Measurements from ENCODE around the gene RPL21.
A peak's percentile ranks its signal among the peaks of the same experiment; 100 is the strongest.

RPL21 gene

DNA sequence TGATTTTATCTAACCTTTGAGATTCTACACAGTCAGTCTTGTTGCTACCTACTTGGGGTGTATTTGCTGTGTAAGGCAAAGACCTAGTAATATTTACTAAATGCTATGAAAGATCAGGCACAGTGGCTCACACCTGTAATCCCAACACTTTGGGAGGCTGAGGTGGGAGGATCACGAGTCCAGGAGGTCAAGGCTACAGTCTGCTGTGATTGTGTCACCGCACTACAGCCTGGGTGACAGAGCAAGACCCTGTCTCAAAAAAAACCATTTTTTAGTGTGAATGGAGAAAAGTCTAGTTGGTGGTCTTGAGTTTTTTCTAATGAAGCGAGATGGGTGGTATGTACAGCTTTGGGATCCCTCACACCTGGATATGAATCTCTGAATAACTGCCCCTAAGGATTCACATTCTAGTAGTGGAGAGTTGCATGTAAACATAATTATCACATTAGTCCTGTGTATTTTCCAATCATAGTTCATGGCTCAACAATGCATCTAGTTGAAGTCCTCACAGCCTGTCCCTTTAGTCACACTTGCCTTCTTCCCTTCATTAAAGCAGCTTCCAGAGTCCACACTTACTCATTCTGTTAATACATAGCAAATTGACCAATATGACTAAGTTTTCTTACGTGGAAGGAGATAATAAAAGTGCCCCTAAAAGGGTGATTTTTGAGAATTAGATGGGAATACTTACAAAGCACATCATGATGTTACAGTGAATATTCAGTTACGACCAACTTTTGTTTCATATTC lies 7.5 kb downstream of the RPL21 start:
- no peak for DNase-seq

GRCh38 chr13:27259831-27260230 lies 8.5 kb downstream of the RPL21 start:
- no peak for DNase-seq

DNA sequence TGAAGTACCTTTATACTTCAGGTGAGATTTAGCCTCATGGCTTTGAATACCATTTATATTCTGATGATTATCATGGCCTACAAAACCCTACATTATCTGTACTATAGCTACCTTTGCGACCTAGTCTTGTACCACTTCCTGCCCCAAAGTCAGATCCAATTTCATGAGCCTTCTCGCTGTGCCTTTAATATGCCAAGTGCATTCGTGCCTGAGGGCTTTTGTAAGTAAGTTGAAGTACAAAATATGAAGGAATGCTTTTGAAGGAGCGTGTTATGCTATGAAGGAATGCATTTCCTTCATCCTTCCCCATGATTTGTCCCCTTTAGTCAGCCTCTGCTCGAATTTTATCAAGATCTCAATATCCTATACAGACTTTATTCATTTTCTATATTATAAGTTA lies 10.0 kb downstream of the RPL21 start:
- DNase-seq, result no peak

DNA sequence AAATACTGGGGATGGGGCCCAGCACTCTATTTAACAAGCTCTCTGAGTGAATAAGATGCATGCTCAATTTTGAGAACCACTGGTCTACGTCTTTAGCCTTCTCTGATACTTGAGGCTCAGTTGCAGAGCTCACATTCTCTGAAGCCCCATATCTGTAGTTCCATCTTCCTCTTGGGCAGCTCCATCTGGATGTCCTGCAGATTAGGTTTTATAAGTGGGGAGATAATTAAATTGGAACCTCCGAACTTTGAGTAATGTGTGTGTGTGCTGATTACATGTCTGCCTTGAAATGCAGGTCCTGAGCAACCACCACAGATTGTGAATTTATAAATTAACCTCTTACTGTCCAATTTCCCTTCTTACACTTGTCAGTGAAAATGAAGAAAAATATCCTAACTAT lies 12.1 kb downstream of the RPL21 start:
- DNase-seq, result no peak

DNA sequence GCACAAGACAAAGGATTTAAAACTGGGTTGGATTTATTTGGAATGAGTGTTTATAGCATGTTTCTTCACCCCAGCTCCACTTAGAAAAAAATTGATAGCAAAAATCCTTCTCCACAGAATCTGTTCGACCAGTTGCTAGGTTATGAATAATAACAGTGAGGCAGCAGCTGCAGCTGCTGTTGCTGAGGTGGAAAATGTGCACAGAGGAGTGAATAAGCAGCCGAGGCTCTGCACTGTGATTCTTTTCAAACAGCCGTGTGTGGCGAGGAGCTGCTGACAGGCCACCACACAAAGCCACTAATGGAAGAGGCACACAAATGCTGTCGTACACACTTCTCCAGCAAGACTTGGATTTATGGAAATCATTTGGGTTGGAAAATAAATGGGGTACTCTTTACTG lies 12.8 kb downstream of the RPL21 start:
- no peak for DNase-seq

DNA sequence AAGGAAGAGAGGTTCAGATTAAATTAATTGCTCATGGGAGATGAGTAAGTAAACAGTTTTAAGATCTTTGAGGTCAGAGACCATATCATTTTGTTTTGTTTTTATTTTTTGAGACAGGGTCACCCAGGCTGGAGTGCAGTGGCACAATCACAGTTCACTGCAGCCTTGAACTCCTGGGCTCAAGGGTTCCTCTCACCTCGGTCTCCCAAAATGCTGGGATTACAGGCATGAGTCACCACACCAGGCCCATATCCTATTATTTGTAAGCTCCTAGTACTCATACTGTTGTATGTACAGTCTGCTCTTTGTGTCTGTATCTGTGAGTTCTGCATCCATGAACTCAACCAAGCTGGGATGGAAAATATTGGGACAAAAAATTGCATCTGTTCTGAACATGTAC lies 13.3 kb downstream of the RPL21 start:
- no peak for DNase-seq

- DNase-seq, result no peak
Measured at GRCh38 chr13:27266917-27267316, 15.6 kb downstream of the RPL21 start.

GRCh38 chr13:27267596-27267995 lies 16.2 kb downstream of the RPL21 start:
- no peak for DNase-seq

DNA sequence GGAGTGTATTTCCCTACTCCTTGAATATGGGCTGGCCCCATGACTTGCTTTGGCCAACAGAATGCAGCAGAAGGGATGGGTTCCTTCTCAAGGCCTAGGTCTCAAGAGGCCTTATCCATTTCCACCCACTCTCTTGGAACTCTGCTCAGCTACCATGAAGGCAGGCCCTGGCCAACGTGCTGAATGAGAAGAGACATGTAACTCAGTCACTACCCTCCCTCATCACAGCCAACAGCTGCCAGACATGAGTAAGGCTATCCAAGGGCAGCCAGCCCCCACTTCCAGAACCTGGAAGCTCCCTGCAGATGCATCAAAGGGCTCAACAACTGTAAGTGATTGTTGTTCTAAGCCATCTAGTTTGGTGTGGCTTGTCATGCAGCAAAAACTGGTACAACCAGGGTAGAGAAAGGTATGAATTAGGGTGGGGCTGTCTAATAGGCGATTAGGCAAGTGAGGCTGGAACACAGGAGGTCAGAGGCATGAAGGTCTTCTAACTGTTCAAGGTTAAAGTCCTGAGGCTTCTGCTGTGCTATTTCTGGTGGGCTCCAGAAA lies 17.8 kb downstream of the RPL21 start:
- no peak for DNase-seq

- DNase-seq, result peak; percentile 74
Measured at GRCh38 chr13:27270594-27271520, 19.5 kb downstream of the RPL21 start, which contains the start of gene RASL11A. RASL11A (plus strand) TSS chr13:27270830; CDS start chr13:27270945, 115 bp downstream.

GRCh38 chr13:27271570-27272096 lies 20.3 kb downstream of the RPL21 start:
- no peak for DNase-seq

- DNase-seq, result no peak
Measured at GRCh38 chr13:27273658-27274425, 22.5 kb downstream of the RPL21 start.

- DNase-seq, result no peak
Measured at GRCh38 chr13:27274631-27275030, 23.3 kb downstream of the RPL21 start.

GRCh38 chr13:27276188-27276587 lies 24.8 kb downstream of the RPL21 start:
- no peak for DNase-seq

DNA sequence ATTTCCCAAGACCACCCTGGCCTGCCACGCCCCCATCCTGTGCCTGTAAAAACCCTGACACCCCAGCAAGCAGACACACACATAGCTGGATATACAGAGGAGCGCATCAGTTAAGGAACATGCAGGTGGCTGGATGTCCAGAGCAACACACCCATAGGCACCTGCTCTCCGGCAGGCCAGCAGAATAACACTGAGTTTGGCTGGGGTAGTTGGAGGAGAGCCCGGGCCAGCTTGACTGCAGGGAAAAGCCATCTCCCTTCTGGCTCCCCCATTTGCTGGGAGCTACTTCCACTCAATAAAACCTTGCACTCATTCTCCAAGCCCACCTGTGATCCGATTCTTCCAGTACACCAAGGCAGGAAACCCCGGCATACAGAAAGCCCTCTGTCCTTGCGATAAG lies 28.1 kb downstream of the RPL21 start:
- no peak for DNase-seq

GRCh38 chr13:27280009-27280656 lies 28.8 kb downstream of the RPL21 start:
- no peak for DNase-seq

GRCh38 chr13:27280841-27281240 lies 29.5 kb downstream of the RPL21 start:
- DNase-seq, result no peak

DNA sequence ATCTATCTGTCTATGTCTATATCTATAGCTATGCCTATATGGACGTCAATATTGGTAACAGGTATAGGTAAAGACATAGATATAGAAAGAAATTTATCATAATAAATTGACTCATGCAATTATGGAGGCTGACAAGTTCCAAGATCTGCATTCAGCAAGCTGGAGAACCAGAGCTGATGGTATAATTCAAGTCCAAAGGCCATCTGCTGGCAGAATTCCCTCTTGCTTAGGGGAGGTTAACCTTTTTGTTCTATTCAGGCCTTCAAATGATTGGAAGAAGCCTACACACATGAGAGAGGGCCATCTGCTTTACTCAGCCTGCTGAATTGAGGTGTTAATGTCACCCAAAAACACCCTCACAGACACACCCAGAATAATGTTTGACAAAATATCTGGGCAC lies 30.1 kb downstream of the RPL21 start:
- no peak for DNase-seq

- no peak for DNase-seq
Measured at GRCh38 chr13:27283906-27284493, 32.6 kb downstream of the RPL21 start.

GRCh38 chr13:27288392-27288791 lies 37.0 kb downstream of the RPL21 start:
- DNase-seq, result no peak

GRCh38 chr13:27289011-27289665 lies 37.8 kb downstream of the RPL21 start:
- DNase-seq, result no peak
